HepG2 (cell line): ENCODE measurements around the gene HNRNPR. TPM values are rescaled to one million over a fixed set of nuclear protein-coding genes. Genes with fewer than 3 reads are reported as not detected.
A peak's percentile ranks its signal among the peaks of the same experiment; 100 is the strongest.

Experiments used
- CEBPZ ChIP-seq: IDR thresholded peaks from 2 replicates; pipeline ENCODE4 v1.6.1; 2012; ENCODE audit warnings: low read length, improper control_type of control experiment
- EP300 ChIP-seq, 3 experiments: sonication (generic) in 1 of 3; formaldehyde crosslinking in 1 of 3; IDR thresholded peaks; 2 replicates each; pipeline versions ENCODE4 v1.5.1 to v1.6.1; 2011 to 2020; ENCODE audit warnings: low read depth in 2 of 3, low read length in 2 of 3, borderline replicate concordance in 1 of 3, improper control_type of control experiment in 1 of 3, mild to moderate bottlenecking in 1 of 3, missing genetic modification reagents in 1 of 3, moderate library complexity in 1 of 3
- HCFC1 ChIP-seq: fragments of 150-350 bp; IDR thresholded peaks from 2 replicates; pipeline ENCODE4 v1.6.1; 2014; ENCODE audit warnings: low read depth, low read length
- HIC2 ChIP-seq: sonication (generic); formaldehyde crosslinking; IDR thresholded peaks from 2 replicates; pipeline ENCODE4 v1.9.0; 2022; ENCODE audit warnings: low read depth, missing genetic modification reagents
- HIVEP1 ChIP-seq: sonication (generic); formaldehyde crosslinking; IDR thresholded peaks from 2 replicates; pipeline ENCODE4 v1.4.0; 2020; ENCODE audit warnings: mild to moderate bottlenecking, missing genetic modification reagents
- KDM4B ChIP-seq: sonication (generic); formaldehyde crosslinking; IDR thresholded peaks from 2 replicates; pipeline ENCODE4 v1.4.0; 2020; ENCODE audit warnings: missing genetic modification reagents
- NFE2L1 ChIP-seq: sonication (generic); formaldehyde crosslinking; IDR thresholded peaks from 2 replicates; pipeline ENCODE4 v1.4.0; 2020; ENCODE audit warnings: missing genetic modification reagents, mild to moderate bottlenecking, borderline replicate concordance
- PPARG ChIP-seq: conservative IDR thresholded peaks from 2 replicates; pipeline ENCODE4 v1.6.1; 2016; ENCODE audit warnings: missing biosample characterization, missing genetic modification reagents
- TARDBP ChIP-seq: sonication (generic); formaldehyde crosslinking; IDR thresholded peaks from 2 replicates; pipeline ENCODE4 v1.8.0; 2022; ENCODE audit warnings: mild to moderate bottlenecking, missing genetic modification reagents
- ZBTB38 ChIP-seq: sonication (generic); formaldehyde crosslinking; IDR thresholded peaks from 2 replicates; pipeline ENCODE4 v1.5.1; 2020; ENCODE audit warnings: mild to moderate bottlenecking, missing genetic modification reagents
- ZNF329 ChIP-seq: sonication (generic); formaldehyde crosslinking; IDR thresholded peaks from 2 replicates; pipeline ENCODE4 v1.9.0; 2021; ENCODE audit warnings: low read depth, mild to moderate bottlenecking, missing genetic modification reagents
- ZNF414 ChIP-seq: sonication (generic); formaldehyde crosslinking; IDR thresholded peaks from 2 replicates; pipeline ENCODE4 v1.5.0; 2020; ENCODE audit warnings: missing genetic modification reagents
- ZNF567 ChIP-seq: sonication (generic); formaldehyde crosslinking; IDR thresholded peaks from 2 replicates; pipeline ENCODE4 v1.8.1; 2023; ENCODE audit warnings: mild to moderate bottlenecking, missing genetic modification reagents, borderline replicate concordance
- ZNF75D ChIP-seq: sonication (generic); formaldehyde crosslinking; IDR thresholded peaks from 2 replicates; pipeline ENCODE4 v1.8.1; 2023; ENCODE audit warnings: missing genetic modification reagents, mild to moderate bottlenecking, borderline replicate concordance
- ZNF772 ChIP-seq: sonication (generic); formaldehyde crosslinking; IDR thresholded peaks from 2 replicates; pipeline ENCODE4 v1.5.0; 2020; ENCODE audit warnings: mild to moderate bottlenecking, missing genetic modification reagents
- polyA plus RNA-seq, 8 experiments: library from polyadenylated mRNA; depleted of rRNA in 3 of 8; stranded (reverse) in 7 of 8; unstranded in 1 of 8; fragments of >200 nt; fragmentation: Illumina TruSeq in 4 of 8; extraction: Trizol in 4 of 8; gene quantifications; 2 replicates each; pipeline versions ENCODE4 v1.2.1 to v1.2.3, GENCODE V29; 2011 to 2016; ENCODE audit warnings: low read depth in 4 of 8, missing spikeins in 1 of 8, mixed read lengths in 1 of 8; ENCODE audit not compliant: insufficient read depth in 1 of 8
- total RNA-seq, 5 experiments: library from RNA; depleted of rRNA; stranded (reverse); fragments of >200 nt; fragmentation: Illumina TruSeq; extraction: Trizol; gene quantifications; 2 replicates each; pipeline ENCODE4 v1.2.3, GENCODE V29; 2016; ENCODE audit warnings: low read depth in 1 of 5
- TF ChIP-seq, protein P1 (sequence below): sonication (generic); formaldehyde crosslinking; IDR thresholded peaks from 2 replicates; pipeline ENCODE4 v1.4.0; 2020; ENCODE audit warnings: mild to moderate bottlenecking, low read depth, missing genetic modification reagents
- TF ChIP-seq, protein P2 (sequence below): sonication (generic); formaldehyde crosslinking; IDR thresholded peaks from 2 replicates; pipeline ENCODE4 v1.4.0; 2020; ENCODE audit warnings: missing genetic modification reagents, borderline replicate concordance

The HNRNPR gene
- total and polyA plus RNA-seq, 2 of the 13 experiments (the other 11 are each of a cell fraction or from before 2014, with no cell fraction given), result 133 to 216 TPM

GRCh38 chr1:23368562-23369334 is 24.7 kb upstream of the HNRNPR start (continued):
- TF ChIP-seq NFE2L1 (CRISPR knock-in tag), result peak; percentile 79; the same call in 1 of the 2 replicates
- TF ChIP-seq TARDBP (CRISPR knock-in tag), result peak; percentile 85
- TF ChIP-seq HIC2 (CRISPR knock-in tag), result no peak
- TF ChIP-seq ZNF414 (CRISPR knock-in tag), result peak; percentile 36; the same call in 1 of the 2 replicates
- no peak for TF ChIP-seq EP300 (IDR thresholded peaks at IDR 0.05; ENCODE audit: low read depth in 2 of 2, low read length in 2 of 2)
- TF ChIP-seq EP300 (CRISPR knock-in tag; IDR thresholded peaks at IDR 0.05; ENCODE audit: borderline replicate concordance), result no peak
- TF ChIP-seq, protein P1, sequence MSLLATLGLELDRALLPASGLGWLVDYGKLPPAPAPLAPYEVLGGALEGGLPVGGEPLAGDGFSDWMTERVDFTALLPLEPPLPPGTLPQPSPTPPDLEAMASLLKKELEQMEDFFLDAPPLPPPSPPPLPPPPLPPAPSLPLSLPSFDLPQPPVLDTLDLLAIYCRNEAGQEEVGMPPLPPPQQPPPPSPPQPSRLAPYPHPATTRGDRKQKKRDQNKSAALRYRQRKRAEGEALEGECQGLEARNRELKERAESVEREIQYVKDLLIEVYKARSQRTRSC (CRISPR knock-in tag), result no peak
- peak; percentile 13 for TF ChIP-seq KDM4B (CRISPR knock-in tag)
- TF ChIP-seq ZNF567 (CRISPR knock-in tag), result no peak; the same call in 1 of the 2 replicates
- TF ChIP-seq ZNF329, result peak; percentile 67; the same call in 1 of the 2 replicates
- peak; percentile 55 for TF ChIP-seq ZBTB38 (CRISPR knock-in tag)
- no peak for TF ChIP-seq CEBPZ
- peak; percentile 75 for TF ChIP-seq ZNF772
- TF ChIP-seq HCFC1, result peak; percentile 89
- no peak; the same call in 1 of the 2 replicates for TF ChIP-seq PPARG (CRISPR knock-in tag)
- TF ChIP-seq, protein P2, sequence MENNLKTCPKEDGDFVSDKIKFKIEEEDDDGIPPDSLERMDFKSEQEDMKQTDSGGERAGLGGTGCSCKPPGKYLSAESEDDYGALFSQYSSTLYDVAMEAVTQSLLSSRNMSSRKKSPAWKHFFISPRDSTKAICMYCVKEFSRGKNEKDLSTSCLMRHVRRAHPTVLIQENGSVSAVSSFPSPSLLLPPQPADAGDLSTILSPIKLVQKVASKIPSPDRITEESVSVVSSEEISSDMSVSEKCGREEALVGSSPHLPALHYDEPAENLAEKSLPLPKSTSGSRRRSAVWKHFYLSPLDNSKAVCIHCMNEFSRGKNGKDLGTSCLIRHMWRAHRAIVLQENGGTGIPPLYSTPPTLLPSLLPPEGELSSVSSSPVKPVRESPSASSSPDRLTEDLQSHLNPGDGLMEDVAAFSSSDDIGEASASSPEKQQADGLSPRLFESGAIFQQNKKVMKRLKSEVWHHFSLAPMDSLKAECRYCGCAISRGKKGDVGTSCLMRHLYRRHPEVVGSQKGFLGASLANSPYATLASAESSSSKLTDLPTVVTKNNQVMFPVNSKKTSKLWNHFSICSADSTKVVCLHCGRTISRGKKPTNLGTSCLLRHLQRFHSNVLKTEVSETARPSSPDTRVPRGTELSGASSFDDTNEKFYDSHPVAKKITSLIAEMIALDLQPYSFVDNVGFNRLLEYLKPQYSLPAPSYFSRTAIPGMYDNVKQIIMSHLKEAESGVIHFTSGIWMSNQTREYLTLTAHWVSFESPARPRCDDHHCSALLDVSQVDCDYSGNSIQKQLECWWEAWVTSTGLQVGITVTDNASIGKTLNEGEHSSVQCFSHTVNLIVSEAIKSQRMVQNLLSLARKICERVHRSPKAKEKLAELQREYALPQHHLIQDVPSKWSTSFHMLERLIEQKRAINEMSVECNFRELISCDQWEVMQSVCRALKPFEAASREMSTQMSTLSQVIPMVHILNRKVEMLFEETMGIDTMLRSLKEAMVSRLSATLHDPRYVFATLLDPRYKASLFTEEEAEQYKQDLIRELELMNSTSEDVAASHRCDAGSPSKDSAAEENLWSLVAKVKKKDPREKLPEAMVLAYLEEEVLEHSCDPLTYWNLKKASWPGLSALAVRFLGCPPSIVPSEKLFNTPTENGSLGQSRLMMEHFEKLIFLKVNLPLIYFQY (CRISPR knock-in tag), result no peak
- TF ChIP-seq HIVEP1 (CRISPR knock-in tag), result no peak; the same call in 1 of the 2 replicates
- TF ChIP-seq ZNF75D (CRISPR knock-in tag), result no peak
